GM23338 (cell line): ENCODE data around the gene TNFSF4. TPM values are rescaled to one million over a fixed set of nuclear protein-coding genes. Genes with fewer than 3 reads are reported as not detected.

Source experiments
- ATAC-seq: fragments of 200-7000 bp; cut with Tn5 transposase; 3 replicates; pipeline ENCODE4 v1.9.1; 2020
- DNase-seq: peaks from one replicate; pipeline ENCODE4 v3.0.0-alpha.2; 2015; ENCODE audit warnings: low spot score
- H2AFZ ChIP-seq: fragments of 200-600 bp; sonication (generic); 2 replicates; pipeline ENCODE4 v1.8.0; 2016; ENCODE audit warnings: antibody characterized with exemption, mild to moderate bottlenecking, moderate library complexity
- H3F3A ChIP-seq: fragments of 200-600 bp; sonication (generic); replicated peaks from 2 replicates; pipeline ENCODE4 v1.8.0; 2017; ENCODE audit warnings: antibody characterized with exemption, mixed run types, low read depth
- H3K27ac ChIP-seq: fragments of 200-600 bp; sonication (generic); 2 replicates; pipeline ENCODE4 v1.6.1; 2016; ENCODE audit warnings: low read depth
- H3K27me3 ChIP-seq: fragments of 200-600 bp; sonication (generic); 2 replicates; pipeline ENCODE4 v1.8.0; 2016; ENCODE audit warnings: mild to moderate bottlenecking, mixed run types, moderate library complexity; ENCODE audit not compliant: insufficient read depth
- H3K36me3 ChIP-seq: fragments of 200-600 bp; sonication (generic); 2 replicates; pipeline ENCODE4 v1.8.0; 2016; ENCODE audit warnings: mild to moderate bottlenecking; ENCODE audit not compliant: insufficient read depth
- H3K4me1 ChIP-seq: fragments of 200-600 bp; sonication (generic); 2 replicates; pipeline ENCODE4 v1.8.0; 2016; ENCODE audit warnings: mild to moderate bottlenecking, moderate library complexity; ENCODE audit not compliant: insufficient read depth
- H3K4me2 ChIP-seq: fragments of 200-600 bp; sonication (generic); 2 replicates; pipeline ENCODE4 v1.7.1; 2017; ENCODE audit warnings: mixed run types
- H3K4me3 ChIP-seq: fragments of 200-600 bp; sonication (generic); 2 replicates; pipeline ENCODE4 v1.6.1; 2016; ENCODE audit warnings: mixed run types
- H3K79me2 ChIP-seq: fragments of 200-600 bp; sonication (generic); replicated peaks from 2 replicates; pipeline ENCODE4 v1.8.0; 2017; ENCODE audit warnings: mild to moderate bottlenecking; ENCODE audit not compliant: insufficient read depth
- H3K9me2 ChIP-seq: fragments of 200-600 bp; sonication (generic); 2 replicates; pipeline ENCODE4 v1.8.0; 2017; ENCODE audit not compliant: insufficient read depth
- H4K20me1 ChIP-seq: fragments of 200-600 bp; sonication (generic); replicated peaks from 2 replicates; pipeline ENCODE4 v1.8.0; 2017; ENCODE audit warnings: mild to moderate bottlenecking; ENCODE audit not compliant: insufficient read depth
- H3K27ac Mint-ChIP-seq: 2 replicates; pipeline ENCODE4 v1.8.0; 2020; ENCODE audit warnings: inconsistent platforms, mild to moderate bottlenecking, moderate library complexity, mixed read lengths
- H3K27me3 Mint-ChIP-seq: 3 replicates; pipeline ENCODE4 v1.8.0; 2022; ENCODE audit warnings: low read depth, mild to moderate bottlenecking, moderate library complexity, mixed read lengths, inconsistent platforms; ENCODE audit not compliant: insufficient read depth, poor library complexity
- H3K36me3 Mint-ChIP-seq: 3 replicates; pipeline ENCODE4 v1.8.0; 2021; ENCODE audit warnings: low read depth, mild to moderate bottlenecking, inconsistent platforms, moderate library complexity, mixed read lengths
- H3K4me1 Mint-ChIP-seq: 3 replicates; pipeline ENCODE4 v1.8.0; 2020; ENCODE audit warnings: mild to moderate bottlenecking, inconsistent platforms, mixed read lengths
- H3K4me3 Mint-ChIP-seq: 3 replicates; pipeline ENCODE4 v1.8.0; 2021; ENCODE audit warnings: moderate library complexity, mild to moderate bottlenecking, inconsistent platforms, mixed read lengths
- H3K9me3 Mint-ChIP-seq: 3 replicates; pipeline ENCODE4 v1.8.0; 2020; ENCODE audit warnings: moderate library complexity, mild to moderate bottlenecking, inconsistent platforms, mixed read lengths
- CREB1 ChIP-seq: fragments of 250-450 bp; sonication (Bioruptor Pico); IDR thresholded peaks from 2 replicates; pipeline ENCODE4 v1.5.0; 2020; ENCODE audit warnings: low read depth, mild to moderate bottlenecking, moderate library complexity
- CTCF ChIP-seq, 2 experiments: fragments of 200-600 bp in 1 of 2; sonication (generic) in 1 of 2; conservative IDR thresholded peaks; 2 replicates each; pipeline versions ENCODE4 v1.5.1 to v1.6.1; 2016 to 2017; ENCODE audit warnings: antibody characterized with exemption in 2 of 2, low read depth in 2 of 2, mild to moderate bottlenecking in 2 of 2, moderate library complexity in 1 of 2
- EZH2 ChIP-seq: fragments of 200-600 bp; sonication (generic); IDR thresholded peaks from one replicate; pipeline ENCODE4 v1.8.0; 2017; ENCODE audit warnings: antibody characterized with exemption, mild to moderate bottlenecking, low read depth; ENCODE audit not compliant: unreplicated experiment
- EZH2phosphoT487 ChIP-seq: fragments of 200-600 bp; sonication (generic); IDR thresholded peaks from one replicate; pipeline ENCODE4 v1.8.1; 2018; ENCODE audit warnings: antibody characterized with exemption; ENCODE audit not compliant: unreplicated experiment
- JUNB ChIP-seq: IDR thresholded peaks from one replicate; pipeline ENCODE4 v1.6.1; 2016; ENCODE audit warnings: antibody characterized with exemption; ENCODE audit not compliant: unreplicated experiment
- NANOG ChIP-seq: IDR thresholded peaks from 2 replicates; pipeline ENCODE4 v1.6.1; 2016; ENCODE audit warnings: antibody characterized with exemption, borderline replicate concordance
- POLR2AphosphoS5 ChIP-seq: IDR thresholded peaks from 2 replicates; pipeline ENCODE4 v1.6.1; 2016; ENCODE audit warnings: antibody characterized with exemption, low read depth
- REST ChIP-seq: IDR thresholded peaks from one replicate; pipeline ENCODE4 v1.6.1; 2018; ENCODE audit warnings: antibody characterized with exemption; ENCODE audit not compliant: unreplicated experiment
- STAT1 ChIP-seq: IDR thresholded peaks from one replicate; pipeline ENCODE4 v1.6.1; 2016; ENCODE audit warnings: antibody characterized with exemption; ENCODE audit not compliant: unreplicated experiment
- ZNF114 ChIP-seq: fragments of 250-450 bp; sonication (Bioruptor Pico); IDR thresholded peaks from 2 replicates; pipeline ENCODE4 v1.5.0; 2020; ENCODE audit warnings: mild to moderate bottlenecking, moderate library complexity
- ZNF331 ChIP-seq: fragments of 250-450 bp; sonication (Bioruptor Pico); IDR thresholded peaks from 2 replicates; pipeline ENCODE4 v1.5.0; 2020; ENCODE audit warnings: low read depth, mild to moderate bottlenecking, moderate library complexity
- polyA plus RNA-seq: library from polyadenylated mRNA; unstranded; fragments of >200 nt; fragmentation: Nextera tagmentation; extraction: Ambion mirVana; gene quantifications from 2 replicates; pipeline ENCODE4 v1.2.1, GENCODE V29; 2016
- total RNA-seq: library from RNA; depleted of rRNA; stranded (reverse); fragments of >200 nt; shearing (Covaris generic); gene quantifications from 2 replicates; pipeline ENCODE4 v1.2.3, GENCODE V29; 2014
- TF ChIP-seq, protein P1 (sequence below): fragments of 250-450 bp; sonication (Bioruptor Pico); IDR thresholded peaks from 2 replicates; pipeline ENCODE4 v1.5.0; 2020; ENCODE audit warnings: mild to moderate bottlenecking, moderate library complexity
- TF ChIP-seq, protein P2 (sequence below): IDR thresholded peaks from 2 replicates; pipeline ENCODE4 v1.6.1; 2016; ENCODE audit warnings: antibody characterized with exemption

The TNFSF4 gene
- total and polyA plus RNA-seq, 2 experiments from 2014 or later = 0.55 to 1.5 TPM

GRCh38 chr1:173148971-173149370 is 58.2 kb downstream of the TNFSF4 start:
- H3F3A ChIP-seq = no peaks in the 10 kb centered on the region
- Mint-ChIP-seq H3K4me3 (no peak overlapping the region), H3K36me3 (peaks cover 10% of the 10 kb centered on the region), H3K27ac (no peak overlapping the region), H3K9me3 (peaks cover 47% of the 10 kb centered on the region), H3K27me3 (peaks cover 8% of the 10 kb centered on the region), H3K4me1 (no peaks in the 10 kb centered on the region)
- H3K4me1 ChIP-seq = no peaks in the 10 kb centered on the region
- no peak for TF ChIP-seq ZNF331
- no peak for TF ChIP-seq STAT1
- TF ChIP-seq, protein P1, sequence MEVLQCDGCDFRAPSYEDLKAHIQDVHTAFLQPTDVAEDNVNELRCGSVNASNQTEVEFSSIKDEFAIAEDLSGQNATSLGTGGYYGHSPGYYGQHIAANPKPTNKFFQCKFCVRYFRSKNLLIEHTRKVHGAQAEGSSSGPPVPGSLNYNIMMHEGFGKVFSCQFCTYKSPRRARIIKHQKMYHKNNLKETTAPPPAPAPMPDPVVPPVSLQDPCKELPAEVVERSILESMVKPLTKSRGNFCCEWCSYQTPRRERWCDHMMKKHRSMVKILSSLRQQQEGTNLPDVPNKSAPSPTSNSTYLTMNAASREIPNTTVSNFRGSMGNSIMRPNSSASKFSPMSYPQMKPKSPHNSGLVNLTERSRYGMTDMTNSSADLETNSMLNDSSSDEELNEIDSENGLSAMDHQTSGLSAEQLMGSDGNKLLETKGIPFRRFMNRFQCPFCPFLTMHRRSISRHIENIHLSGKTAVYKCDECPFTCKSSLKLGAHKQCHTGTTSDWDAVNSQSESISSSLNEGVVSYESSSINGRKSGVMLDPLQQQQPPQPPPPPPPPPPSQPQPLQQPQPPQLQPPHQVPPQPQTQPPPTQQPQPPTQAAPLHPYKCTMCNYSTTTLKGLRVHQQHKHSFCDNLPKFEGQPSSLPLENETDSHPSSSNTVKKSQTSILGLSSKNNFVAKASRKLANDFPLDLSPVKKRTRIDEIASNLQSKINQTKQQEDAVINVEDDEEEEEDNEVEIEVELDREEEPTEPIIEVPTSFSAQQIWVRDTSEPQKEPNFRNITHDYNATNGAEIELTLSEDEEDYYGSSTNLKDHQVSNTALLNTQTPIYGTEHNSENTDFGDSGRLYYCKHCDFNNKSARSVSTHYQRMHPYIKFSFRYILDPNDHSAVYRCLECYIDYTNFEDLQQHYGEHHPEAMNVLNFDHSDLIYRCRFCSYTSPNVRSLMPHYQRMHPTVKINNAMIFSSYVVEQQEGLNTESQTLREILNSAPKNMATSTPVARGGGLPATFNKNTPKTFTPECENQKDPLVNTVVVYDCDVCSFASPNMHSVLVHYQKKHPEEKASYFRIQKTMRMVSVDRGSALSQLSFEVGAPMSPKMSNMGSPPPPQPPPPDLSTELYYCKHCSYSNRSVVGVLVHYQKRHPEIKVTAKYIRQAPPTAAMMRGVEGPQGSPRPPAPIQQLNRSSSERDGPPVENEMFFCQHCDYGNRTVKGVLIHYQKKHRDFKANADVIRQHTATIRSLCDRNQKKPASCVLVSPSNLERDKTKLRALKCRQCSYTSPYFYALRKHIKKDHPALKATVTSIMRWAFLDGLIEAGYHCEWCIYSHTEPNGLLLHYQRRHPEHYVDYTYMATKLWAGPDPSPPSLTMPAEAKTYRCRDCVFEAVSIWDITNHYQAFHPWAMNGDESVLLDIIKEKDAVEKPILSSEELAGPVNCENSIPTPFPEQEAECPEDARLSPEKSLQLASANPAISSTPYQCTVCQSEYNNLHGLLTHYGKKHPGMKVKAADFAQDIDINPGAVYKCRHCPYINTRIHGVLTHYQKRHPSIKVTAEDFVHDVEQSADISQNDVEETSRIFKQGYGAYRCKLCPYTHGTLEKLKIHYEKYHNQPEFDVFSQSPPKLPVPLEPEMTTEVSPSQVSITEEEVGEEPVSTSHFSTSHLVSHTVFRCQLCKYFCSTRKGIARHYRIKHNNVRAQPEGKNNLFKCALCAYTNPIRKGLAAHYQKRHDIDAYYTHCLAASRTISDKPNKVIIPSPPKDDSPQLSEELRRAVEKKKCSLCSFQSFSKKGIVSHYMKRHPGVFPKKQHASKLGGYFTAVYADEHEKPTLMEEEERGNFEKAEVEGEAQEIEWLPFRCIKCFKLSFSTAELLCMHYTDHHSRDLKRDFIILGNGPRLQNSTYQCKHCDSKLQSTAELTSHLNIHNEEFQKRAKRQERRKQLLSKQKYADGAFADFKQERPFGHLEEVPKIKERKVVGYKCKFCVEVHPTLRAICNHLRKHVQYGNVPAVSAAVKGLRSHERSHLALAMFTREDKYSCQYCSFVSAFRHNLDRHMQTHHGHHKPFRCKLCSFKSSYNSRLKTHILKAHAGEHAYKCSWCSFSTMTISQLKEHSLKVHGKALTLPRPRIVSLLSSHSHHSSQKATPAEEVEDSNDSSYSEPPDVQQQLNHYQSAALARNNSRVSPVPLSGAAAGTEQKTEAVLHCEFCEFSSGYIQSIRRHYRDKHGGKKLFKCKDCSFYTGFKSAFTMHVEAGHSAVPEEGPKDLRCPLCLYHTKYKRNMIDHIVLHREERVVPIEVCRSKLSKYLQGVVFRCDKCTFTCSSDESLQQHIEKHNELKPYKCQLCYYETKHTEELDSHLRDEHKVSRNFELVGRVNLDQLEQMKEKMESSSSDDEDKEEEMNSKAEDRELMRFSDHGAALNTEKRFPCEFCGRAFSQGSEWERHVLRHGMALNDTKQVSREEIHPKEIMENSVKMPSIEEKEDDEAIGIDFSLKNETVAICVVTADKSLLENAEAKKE = no peak
- no peak for TF ChIP-seq NANOG
- no peak for TF ChIP-seq CTCF (conservative IDR thresholded peaks at IDR 0.05; ENCODE audit: low read depth in 2 of 2)
- TF ChIP-seq REST = no peak
- TF ChIP-seq ZNF114 = no peak
- TF ChIP-seq, protein P2, sequence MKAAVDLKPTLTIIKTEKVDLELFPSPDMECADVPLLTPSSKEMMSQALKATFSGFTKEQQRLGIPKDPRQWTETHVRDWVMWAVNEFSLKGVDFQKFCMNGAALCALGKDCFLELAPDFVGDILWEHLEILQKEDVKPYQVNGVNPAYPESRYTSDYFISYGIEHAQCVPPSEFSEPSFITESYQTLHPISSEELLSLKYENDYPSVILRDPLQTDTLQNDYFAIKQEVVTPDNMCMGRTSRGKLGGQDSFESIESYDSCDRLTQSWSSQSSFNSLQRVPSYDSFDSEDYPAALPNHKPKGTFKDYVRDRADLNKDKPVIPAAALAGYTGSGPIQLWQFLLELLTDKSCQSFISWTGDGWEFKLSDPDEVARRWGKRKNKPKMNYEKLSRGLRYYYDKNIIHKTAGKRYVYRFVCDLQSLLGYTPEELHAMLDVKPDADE = no peak
- no peak for TF ChIP-seq EZH2
- no peak for TF ChIP-seq EZH2phosphoT487
- TF ChIP-seq POLR2AphosphoS5 = no peak
- TF ChIP-seq JUNB = no peak
- TF ChIP-seq CREB1 (CRISPR knock-in tag) = no peak
- H2AFZ ChIP-seq = no peak overlapping the region
- H3K27ac ChIP-seq = no peak overlapping the region
- H4K20me1 ChIP-seq = no peaks in the 10 kb centered on the region
- no peak overlapping the region for H3K4me3 ChIP-seq
- DNase-seq (no peak), ATAC-seq (no peak)
- peaks cover 6% of the 10 kb centered on the region; the same call in 1 of the 2 replicates for H3K36me3 ChIP-seq
- no peaks in the 10 kb centered on the region for H3K79me2 ChIP-seq
- H3K9me2 ChIP-seq = peaks cover 14% of the 10 kb centered on the region; the same call in 1 of the 2 replicates
- H3K4me2 ChIP-seq = no peak overlapping the region
- no peaks in the 10 kb centered on the region for H3K27me3 ChIP-seq
